Measurements from ENCODE around the gene GRID1.

DNA sequence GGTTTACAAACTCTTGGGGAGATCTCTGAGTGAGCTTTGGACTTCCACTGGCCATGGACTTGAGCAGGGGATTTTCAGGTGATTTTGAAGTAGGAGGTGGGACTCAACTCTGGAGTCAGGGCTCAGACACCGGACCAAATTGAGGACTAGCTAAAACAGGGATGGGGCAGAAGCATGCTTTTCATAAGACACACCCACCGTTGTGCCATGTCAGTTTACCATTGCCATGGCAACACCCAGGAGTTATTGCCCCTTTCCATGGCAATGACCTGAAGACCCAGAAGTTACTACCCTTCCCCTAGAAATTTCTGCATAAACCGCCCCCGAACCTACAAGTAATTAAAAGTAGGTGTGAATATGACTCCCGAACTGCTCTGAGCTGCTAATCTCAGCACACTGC lies 320.7 kb downstream of the GRID1 start:
- TF ChIP-seq EZH2 (IDR thresholded peaks at IDR 0.05; ENCODE audit: low read length, unreplicated experiment) (no peak), EZH2phosphoT487 (IDR thresholded peaks at IDR 0.05; ENCODE audit: borderline replicate concordance, low read length) (no peak)
- TF ChIP-seq, protein P1, sequence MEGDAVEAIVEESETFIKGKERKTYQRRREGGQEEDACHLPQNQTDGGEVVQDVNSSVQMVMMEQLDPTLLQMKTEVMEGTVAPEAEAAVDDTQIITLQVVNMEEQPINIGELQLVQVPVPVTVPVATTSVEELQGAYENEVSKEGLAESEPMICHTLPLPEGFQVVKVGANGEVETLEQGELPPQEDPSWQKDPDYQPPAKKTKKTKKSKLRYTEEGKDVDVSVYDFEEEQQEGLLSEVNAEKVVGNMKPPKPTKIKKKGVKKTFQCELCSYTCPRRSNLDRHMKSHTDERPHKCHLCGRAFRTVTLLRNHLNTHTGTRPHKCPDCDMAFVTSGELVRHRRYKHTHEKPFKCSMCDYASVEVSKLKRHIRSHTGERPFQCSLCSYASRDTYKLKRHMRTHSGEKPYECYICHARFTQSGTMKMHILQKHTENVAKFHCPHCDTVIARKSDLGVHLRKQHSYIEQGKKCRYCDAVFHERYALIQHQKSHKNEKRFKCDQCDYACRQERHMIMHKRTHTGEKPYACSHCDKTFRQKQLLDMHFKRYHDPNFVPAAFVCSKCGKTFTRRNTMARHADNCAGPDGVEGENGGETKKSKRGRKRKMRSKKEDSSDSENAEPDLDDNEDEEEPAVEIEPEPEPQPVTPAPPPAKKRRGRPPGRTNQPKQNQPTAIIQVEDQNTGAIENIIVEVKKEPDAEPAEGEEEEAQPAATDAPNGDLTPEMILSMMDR (conservative IDR thresholded peaks at IDR 0.05; ENCODE audit: low read depth, low read length): no peak

Measured in PC-3 (cell line).